ENCODE measurements around the gene ECEL1.

DNA sequence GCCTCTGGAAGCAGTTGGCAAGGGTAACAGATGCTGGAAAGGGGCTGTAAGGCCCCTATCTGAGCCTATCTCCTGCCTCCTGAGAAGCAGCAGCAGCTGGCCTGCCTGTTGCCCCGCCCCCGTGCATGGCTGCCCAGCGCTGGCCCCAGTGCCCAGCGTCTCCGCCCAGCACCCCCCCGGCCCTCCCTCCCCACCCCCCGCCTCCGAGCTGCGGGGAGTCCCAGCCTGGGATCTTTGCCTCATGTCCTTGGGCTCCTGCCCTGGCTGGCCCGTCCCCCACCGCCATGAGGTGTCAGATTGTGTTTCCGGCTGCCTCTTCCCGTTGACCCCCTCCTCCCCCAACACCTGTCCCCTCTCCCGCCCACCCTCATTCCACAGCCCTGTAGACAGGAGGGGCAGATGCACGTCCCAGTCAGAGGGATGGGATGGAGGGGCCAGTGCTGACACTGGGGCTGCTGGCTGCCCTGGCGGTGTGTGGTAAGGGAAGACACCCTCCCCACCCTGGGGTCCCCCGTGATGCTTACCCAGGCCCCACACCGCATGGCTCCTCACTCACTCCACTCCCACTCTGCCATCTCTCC, 38.2 kb upstream of the ECEL1 start, which contains the start of gene CHRND:
- TF ChIP-seq TARDBP (IDR thresholded peaks at IDR 0.05) (no peak), SP1 (IDR thresholded peaks at IDR 0.05) (no peak), BHLHE40 (IDR thresholded peaks at IDR 0.05; ENCODE audit: borderline replicate concordance) (no peak), FOXK2 (IDR thresholded peaks at IDR 0.05) (no peak), ARNT (IDR thresholded peaks at IDR 0.05) (no peak), L3MBTL2 (conservative IDR thresholded peaks at IDR 0.05) (no peak), LEF1 (IDR thresholded peaks at IDR 0.05; ENCODE audit: borderline replicate concordance) (no peak), FOXM1 (IDR thresholded peaks at IDR 0.05; ENCODE audit: borderline replicate concordance) (no peak), SUZ12 (IDR thresholded peaks at IDR 0.05) (no peak), NFRKB (IDR thresholded peaks at IDR 0.05) (no peak), ZNF384 (IDR thresholded peaks at IDR 0.05) (no peak), ELF4 (IDR thresholded peaks at IDR 0.05) (no peak)
- TF ChIP-seq, protein P1, sequence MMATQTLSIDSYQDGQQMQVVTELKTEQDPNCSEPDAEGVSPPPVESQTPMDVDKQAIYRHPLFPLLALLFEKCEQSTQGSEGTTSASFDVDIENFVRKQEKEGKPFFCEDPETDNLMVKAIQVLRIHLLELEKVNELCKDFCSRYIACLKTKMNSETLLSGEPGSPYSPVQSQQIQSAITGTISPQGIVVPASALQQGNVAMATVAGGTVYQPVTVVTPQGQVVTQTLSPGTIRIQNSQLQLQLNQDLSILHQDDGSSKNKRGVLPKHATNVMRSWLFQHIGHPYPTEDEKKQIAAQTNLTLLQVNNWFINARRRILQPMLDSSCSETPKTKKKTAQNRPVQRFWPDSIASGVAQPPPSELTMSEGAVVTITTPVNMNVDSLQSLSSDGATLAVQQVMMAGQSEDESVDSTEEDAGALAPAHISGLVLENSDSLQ (IDR thresholded peaks at IDR 0.05) = no peak
